Chondrocyte (in vitro differentiated cells): Measurements from ENCODE around the gene COQ3. TPM values are rescaled to one million over a fixed set of nuclear protein-coding genes. Genes with fewer than 3 reads are reported as not detected.

Source experiments
- DNase-seq: peaks from one replicate; pipeline ENCODE4 v3.0.0; 2021; ENCODE audit warnings: mixed read lengths, low spot score
- H3K27ac Mint-ChIP-seq: one replicate; pipeline ENCODE4 v1.8.0; 2021; ENCODE audit warnings: mild to moderate bottlenecking, moderate library complexity, mixed read lengths; ENCODE audit not compliant: unreplicated experiment
- H3K27me3 Mint-ChIP-seq: 2 replicates; pipeline ENCODE4 v1.8.0; 2021; ENCODE audit warnings: low read depth, mixed read lengths
- H3K36me3 Mint-ChIP-seq: 2 replicates; pipeline ENCODE4 v1.8.0; 2021; ENCODE audit warnings: low read depth, mixed read lengths
- H3K4me1 Mint-ChIP-seq: 2 replicates; pipeline ENCODE4 v1.8.0; 2021; ENCODE audit warnings: low read depth, mild to moderate bottlenecking, mixed read lengths
- H3K4me3 Mint-ChIP-seq: one replicate; pipeline ENCODE4 v1.8.0; 2021; ENCODE audit warnings: mild to moderate bottlenecking, moderate library complexity, mixed read lengths; ENCODE audit not compliant: unreplicated experiment
- H3K9me3 Mint-ChIP-seq: 2 replicates; pipeline ENCODE4 v1.8.0; 2021; ENCODE audit warnings: low read depth, mixed read lengths
- total RNA-seq: library from RNA; stranded (reverse); gene quantifications from 3 replicates; pipeline ENCODE4 v1.2.1, GENCODE V29; 2021
- TF ChIP-seq, protein P1 (sequence below): fragments of 200-600 bp; sonication (generic); IDR thresholded peaks from 2 replicates; pipeline ENCODE4 v1.5.0; 2021; ENCODE audit warnings: antibody characterized with exemption, mild to moderate bottlenecking, moderate library complexity

COQ3 gene
- total RNA-seq, 1 donor from 2014 or later: 3.7 TPM

DNA sequence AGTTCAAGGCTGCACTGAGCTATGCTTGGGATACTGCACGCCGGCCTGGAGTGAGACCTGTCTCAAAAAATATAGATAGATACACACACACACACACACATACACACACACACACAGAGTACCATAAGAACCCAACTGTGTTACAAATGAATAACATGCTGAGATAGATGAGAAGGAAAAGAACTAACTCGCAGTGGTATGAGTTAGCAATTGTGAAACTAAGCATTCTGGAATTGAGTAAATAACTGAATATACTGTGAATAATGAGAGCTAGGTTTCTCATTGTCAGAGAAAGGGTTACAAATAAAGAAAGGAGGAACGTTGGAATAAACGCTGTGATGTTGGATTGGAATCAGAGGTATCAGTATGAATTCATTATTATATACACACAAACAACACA is 30.0 kb downstream of the COQ3 start:
- Mint-ChIP-seq H3K27ac (no peak overlapping the region), H3K4me1 (no peaks in the 10 kb centered on the region), H3K9me3 (no peaks in the 10 kb centered on the region), H3K27me3 (peaks cover 14% of the 10 kb centered on the region), H3K4me3 (no peak overlapping the region), H3K36me3 (no peaks in the 10 kb centered on the region)
- no peak for DNase-seq
- TF ChIP-seq, protein P1, sequence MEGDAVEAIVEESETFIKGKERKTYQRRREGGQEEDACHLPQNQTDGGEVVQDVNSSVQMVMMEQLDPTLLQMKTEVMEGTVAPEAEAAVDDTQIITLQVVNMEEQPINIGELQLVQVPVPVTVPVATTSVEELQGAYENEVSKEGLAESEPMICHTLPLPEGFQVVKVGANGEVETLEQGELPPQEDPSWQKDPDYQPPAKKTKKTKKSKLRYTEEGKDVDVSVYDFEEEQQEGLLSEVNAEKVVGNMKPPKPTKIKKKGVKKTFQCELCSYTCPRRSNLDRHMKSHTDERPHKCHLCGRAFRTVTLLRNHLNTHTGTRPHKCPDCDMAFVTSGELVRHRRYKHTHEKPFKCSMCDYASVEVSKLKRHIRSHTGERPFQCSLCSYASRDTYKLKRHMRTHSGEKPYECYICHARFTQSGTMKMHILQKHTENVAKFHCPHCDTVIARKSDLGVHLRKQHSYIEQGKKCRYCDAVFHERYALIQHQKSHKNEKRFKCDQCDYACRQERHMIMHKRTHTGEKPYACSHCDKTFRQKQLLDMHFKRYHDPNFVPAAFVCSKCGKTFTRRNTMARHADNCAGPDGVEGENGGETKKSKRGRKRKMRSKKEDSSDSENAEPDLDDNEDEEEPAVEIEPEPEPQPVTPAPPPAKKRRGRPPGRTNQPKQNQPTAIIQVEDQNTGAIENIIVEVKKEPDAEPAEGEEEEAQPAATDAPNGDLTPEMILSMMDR: no peak

DNA sequence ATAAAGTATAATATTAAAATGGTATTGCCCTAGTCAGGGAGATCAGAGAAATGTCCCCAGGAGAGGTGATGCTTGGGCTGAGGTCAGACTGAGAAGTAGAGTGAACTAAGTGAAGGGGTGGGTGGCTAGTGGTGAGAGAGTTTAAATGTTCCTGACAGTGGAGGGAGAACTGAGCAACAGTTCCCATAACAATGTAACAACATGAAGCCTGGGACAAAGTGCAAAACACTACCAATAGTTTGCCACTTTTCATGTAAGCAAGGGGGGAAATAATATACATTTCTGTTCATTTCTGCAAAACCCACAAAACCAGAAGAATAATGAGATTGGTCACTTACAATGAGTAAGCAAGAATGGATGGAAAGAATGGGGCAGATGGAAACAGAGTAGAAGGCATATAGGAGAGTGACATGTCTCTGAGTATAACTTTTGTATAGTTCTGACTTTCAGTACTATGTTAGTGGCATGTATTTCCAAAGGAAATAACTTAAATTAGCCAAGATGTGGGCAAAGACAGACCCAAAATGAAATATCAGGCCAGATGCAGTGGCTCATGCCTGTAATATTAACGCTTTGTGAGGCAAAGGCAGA is 31.2 kb downstream of the COQ3 start:
- H3K9me3 Mint-ChIP-seq: no peaks in the 10 kb centered on the region
- H3K27me3 Mint-ChIP-seq: peaks cover 20% of the 10 kb centered on the region
- no peak for DNase-seq

DNA sequence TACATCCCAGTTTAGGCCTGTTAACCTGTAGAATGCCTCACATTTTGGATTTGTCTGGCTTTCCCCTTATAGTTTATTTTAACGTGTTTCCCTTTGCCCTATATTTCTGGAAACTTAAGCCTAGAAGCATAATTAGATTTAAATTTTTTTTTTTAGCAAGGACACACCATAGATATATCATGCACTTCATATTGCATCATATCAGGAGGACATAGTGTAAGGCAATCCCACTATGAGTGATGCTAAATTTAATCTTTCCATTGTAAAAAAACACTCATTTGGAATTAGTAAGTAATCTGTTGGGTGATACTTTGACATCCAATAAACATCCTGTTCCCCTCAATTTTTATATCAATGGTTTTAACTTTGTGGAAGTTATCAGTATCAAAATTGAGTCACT is 34.2 kb downstream of the COQ3 start:
- no peak for DNase-seq
- Mint-ChIP-seq H3K27ac (no peak overlapping the region), H3K4me3 (no peak overlapping the region), H3K36me3 (peaks cover 1% of the 10 kb centered on the region), H3K9me3 (peaks cover 3% of the 10 kb centered on the region), H3K4me1 (no peaks in the 10 kb centered on the region), H3K27me3 (peaks cover 43% of the 10 kb centered on the region)
- TF ChIP-seq, protein P1: no peak

More for the DNA sequence above, 31.2 kb downstream of the COQ3 start:
- Mint-ChIP-seq H3K4me3 (no peak overlapping the region), H3K36me3 (no peaks in the 10 kb centered on the region), H3K27ac (no peak overlapping the region), H3K4me1 (no peaks in the 10 kb centered on the region)
- TF ChIP-seq, protein P1: no peak

DNA sequence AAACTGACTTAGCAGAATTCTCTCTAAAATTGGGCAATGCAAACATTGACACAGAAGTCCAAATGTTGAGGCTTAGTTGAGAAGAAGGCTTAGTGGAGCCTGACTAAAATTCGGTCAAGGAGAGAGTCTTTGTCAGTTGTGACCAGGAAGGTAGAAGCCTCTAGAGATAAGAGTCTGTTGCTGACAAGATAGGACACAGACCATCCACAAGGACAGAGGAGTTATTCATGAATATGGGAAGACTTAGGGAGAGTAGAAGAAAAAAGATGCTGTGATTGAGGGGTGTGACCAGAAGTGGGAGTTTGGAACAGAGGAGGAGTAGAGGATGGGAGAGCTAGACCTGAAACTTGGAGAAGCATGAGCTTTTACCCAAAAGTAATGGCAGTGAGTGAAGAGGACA is 37.4 kb downstream of the COQ3 start:
- Mint-ChIP-seq H3K36me3 (peaks cover 1% of the 10 kb centered on the region), H3K27ac (no peak overlapping the region), H3K4me3 (no peak overlapping the region), H3K9me3 (peaks cover 3% of the 10 kb centered on the region), H3K4me1 (no peaks in the 10 kb centered on the region), H3K27me3 (peaks cover 51% of the 10 kb centered on the region)
- DNase-seq: no peak
- TF ChIP-seq, protein P1: no peak

DNA sequence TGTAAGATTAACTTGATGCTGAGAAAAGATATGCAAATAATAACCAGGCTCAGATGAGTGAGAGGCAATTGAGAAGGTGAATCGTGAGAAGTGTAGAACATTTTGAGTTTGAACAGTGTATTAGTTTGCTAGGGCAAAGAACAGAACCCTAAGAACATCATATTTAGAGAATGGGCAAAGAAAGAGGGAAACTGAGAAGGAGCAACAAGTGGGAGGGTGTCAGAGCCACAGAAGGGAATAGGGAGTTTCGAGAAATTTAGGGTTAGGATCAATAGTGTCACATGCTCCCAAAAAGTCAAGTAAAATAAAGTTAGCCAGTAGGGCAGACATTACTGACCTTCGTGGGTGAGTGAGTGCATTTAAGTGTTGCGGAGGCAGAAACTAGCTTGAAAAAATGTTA is 39.0 kb downstream of the COQ3 start:
- H3K36me3 Mint-ChIP-seq: peaks cover 1% of the 10 kb centered on the region
- peaks cover 3% of the 10 kb centered on the region for H3K9me3 Mint-ChIP-seq
- no peak for DNase-seq
- peaks cover 39% of the 10 kb centered on the region for H3K27me3 Mint-ChIP-seq
- no peak overlapping the region for H3K4me3 Mint-ChIP-seq
- no peaks in the 10 kb centered on the region for H3K4me1 Mint-ChIP-seq
- TF ChIP-seq, protein P1: no peak
- H3K27ac Mint-ChIP-seq: no peak overlapping the region
